OCI-LY3 (cell line): ENCODE measurements around the gene PDK2.

Experiments used
- H2AFZ ChIP-seq: fragments of 200-600, 300-600 bp; shearing (Covaris generic); 2 replicates; pipeline ENCODE4 v1.6.0; 2014; ENCODE audit warnings: antibody characterized with exemption, low read depth, low read length
- H3K27ac ChIP-seq: fragments of 200-600, 300-600 bp; sonication (generic); 2 replicates; pipeline ENCODE4 v1.5.1; 2014; ENCODE audit warnings: mild to moderate bottlenecking, low read length, moderate library complexity, mixed read lengths
- H3K27me3 ChIP-seq: fragments of 200-600, 300-600 bp; sonication (generic); 2 replicates; pipeline ENCODE4 v1.6.1; 2014; ENCODE audit warnings: low read depth, low read length, mixed read lengths
- H3K36me3 ChIP-seq: fragments of 200-600, 300-600 bp; sonication (generic); replicated peaks from 2 replicates; pipeline ENCODE3; 2014; ENCODE audit warnings: low read depth, low read length, mixed read lengths
- H3K4me1 ChIP-seq: fragments of 300-600, 200-600 bp; sonication (generic); 2 replicates; pipeline ENCODE4 v1.6.1; 2014; ENCODE audit warnings: low read length, mixed read lengths
- H3K4me2 ChIP-seq: fragments of 200-600, 300-600 bp; sonication (generic); 2 replicates; pipeline ENCODE4 v1.6.1; 2014; ENCODE audit warnings: low read length, mixed read lengths
- H3K4me3 ChIP-seq: fragments of 300-600, 200-600 bp; sonication (generic); 2 replicates; pipeline ENCODE4 v1.5.1; 2014; ENCODE audit warnings: antibody characterized with exemption, mild to moderate bottlenecking, low read length, moderate library complexity
- H3K79me2 ChIP-seq: fragments of 300-600, 200-600 bp; shearing (Covaris generic); 2 replicates; pipeline ENCODE4 v1.6.1; 2014; ENCODE audit warnings: mild to moderate bottlenecking, low read length, mixed read lengths
- H3K9ac ChIP-seq: fragments of 300-600, 200-600 bp; shearing (Covaris generic); 2 replicates; pipeline ENCODE4 v1.6.0; 2014; ENCODE audit warnings: mild to moderate bottlenecking, low read length, moderate library complexity
- H3K9me3 ChIP-seq: fragments of 200-600, 300-600 bp; shearing (Covaris generic); 2 replicates; pipeline ENCODE4 v1.6.1; 2014; ENCODE audit warnings: low read length, mixed read lengths; ENCODE audit not compliant: insufficient read depth
- H4K20me1 ChIP-seq: fragments of 200-600, 300-600 bp; sonication (generic); 2 replicates; pipeline ENCODE4 v1.6.1; 2016; ENCODE audit warnings: low read length, mixed read lengths; ENCODE audit not compliant: insufficient read depth
- EZH2phosphoT487 ChIP-seq: fragments of 200-600 bp; shearing (Covaris generic); IDR thresholded peaks from 2 replicates; pipeline ENCODE4 v1.6.1; 2018; ENCODE audit warnings: antibody characterized with exemption, mixed run types, low read depth
- TF ChIP-seq, protein P1 (sequence below): fragments of 200-600, 300-600 bp; sonication (generic); IDR thresholded peaks from 2 replicates; pipeline ENCODE4 v1.5.1; 2014; ENCODE audit warnings: antibody characterized with exemption, low read length, low read depth

Gene PDK2

DNA sequence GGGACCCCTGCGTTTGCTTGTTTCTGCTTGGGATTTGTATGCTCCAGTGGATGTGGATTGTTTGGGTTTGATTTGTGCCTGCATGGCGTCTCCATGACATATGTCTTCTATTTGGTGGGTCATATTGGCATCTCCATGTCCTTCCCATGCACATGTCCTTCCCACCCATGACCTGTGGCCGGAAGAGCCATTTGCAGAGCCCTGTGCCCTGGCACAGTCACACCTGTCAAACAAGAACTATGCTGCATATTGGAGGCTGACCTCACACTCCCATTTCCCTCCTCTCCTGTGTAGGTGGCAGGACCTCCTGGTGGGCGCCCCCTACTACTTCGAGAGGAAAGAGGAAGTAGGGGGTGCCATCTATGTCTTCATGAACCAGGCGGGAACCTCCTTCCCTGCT, 23.5 kb upstream of the PDK2 start:
- TF ChIP-seq, protein P1, sequence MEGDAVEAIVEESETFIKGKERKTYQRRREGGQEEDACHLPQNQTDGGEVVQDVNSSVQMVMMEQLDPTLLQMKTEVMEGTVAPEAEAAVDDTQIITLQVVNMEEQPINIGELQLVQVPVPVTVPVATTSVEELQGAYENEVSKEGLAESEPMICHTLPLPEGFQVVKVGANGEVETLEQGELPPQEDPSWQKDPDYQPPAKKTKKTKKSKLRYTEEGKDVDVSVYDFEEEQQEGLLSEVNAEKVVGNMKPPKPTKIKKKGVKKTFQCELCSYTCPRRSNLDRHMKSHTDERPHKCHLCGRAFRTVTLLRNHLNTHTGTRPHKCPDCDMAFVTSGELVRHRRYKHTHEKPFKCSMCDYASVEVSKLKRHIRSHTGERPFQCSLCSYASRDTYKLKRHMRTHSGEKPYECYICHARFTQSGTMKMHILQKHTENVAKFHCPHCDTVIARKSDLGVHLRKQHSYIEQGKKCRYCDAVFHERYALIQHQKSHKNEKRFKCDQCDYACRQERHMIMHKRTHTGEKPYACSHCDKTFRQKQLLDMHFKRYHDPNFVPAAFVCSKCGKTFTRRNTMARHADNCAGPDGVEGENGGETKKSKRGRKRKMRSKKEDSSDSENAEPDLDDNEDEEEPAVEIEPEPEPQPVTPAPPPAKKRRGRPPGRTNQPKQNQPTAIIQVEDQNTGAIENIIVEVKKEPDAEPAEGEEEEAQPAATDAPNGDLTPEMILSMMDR, result no peak
- TF ChIP-seq EZH2phosphoT487, result no peak
- Histone ChIP-seq H3K4me3 (no peak overlapping the region), H3K36me3 (peaks cover 5% of the 10 kb centered on the region), H3K27me3 (no peaks in the 10 kb centered on the region), H4K20me1 (no peaks in the 10 kb centered on the region), H3K27ac (no peak overlapping the region), H3K9ac (no peak overlapping the region), H3K9me3 (no peaks in the 10 kb centered on the region), H3K4me1 (no peaks in the 10 kb centered on the region), H3K4me2 (no peak overlapping the region), H2AFZ (no peak overlapping the region), H3K79me2 (no peaks in the 10 kb centered on the region)

DNA sequence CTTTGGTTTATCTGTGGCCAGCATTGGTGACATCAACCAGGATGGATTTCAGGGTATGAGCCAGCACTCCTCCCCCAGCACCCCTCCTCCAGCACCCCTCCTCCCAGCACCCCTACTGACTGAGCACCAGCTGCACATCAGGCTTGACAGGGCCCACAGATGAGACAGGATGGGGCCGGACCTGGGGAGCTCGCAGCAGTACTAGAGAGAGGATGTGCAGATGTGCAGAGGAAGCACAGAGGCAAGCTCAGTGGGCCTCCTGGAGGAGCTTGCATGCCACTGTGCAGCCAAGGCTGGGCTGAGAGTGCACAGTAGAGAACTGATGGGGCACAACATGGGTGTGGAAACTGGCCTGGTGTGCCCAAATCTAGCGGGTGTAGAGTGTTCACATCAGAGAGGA, 23.0 kb upstream of the PDK2 start:
- Histone ChIP-seq H2AFZ (no peak overlapping the region), H3K79me2 (no peaks in the 10 kb centered on the region), H3K4me3 (no peak overlapping the region), H4K20me1 (no peaks in the 10 kb centered on the region), H3K4me1 (no peaks in the 10 kb centered on the region), H3K4me2 (no peak overlapping the region), H3K9ac (no peak overlapping the region), H3K27ac (no peak overlapping the region), H3K36me3 (peaks cover 5% of the 10 kb centered on the region), H3K27me3 (no peaks in the 10 kb centered on the region), H3K9me3 (no peaks in the 10 kb centered on the region)
- TF ChIP-seq, protein P1, result no peak
- no peak for TF ChIP-seq EZH2phosphoT487

DNA sequence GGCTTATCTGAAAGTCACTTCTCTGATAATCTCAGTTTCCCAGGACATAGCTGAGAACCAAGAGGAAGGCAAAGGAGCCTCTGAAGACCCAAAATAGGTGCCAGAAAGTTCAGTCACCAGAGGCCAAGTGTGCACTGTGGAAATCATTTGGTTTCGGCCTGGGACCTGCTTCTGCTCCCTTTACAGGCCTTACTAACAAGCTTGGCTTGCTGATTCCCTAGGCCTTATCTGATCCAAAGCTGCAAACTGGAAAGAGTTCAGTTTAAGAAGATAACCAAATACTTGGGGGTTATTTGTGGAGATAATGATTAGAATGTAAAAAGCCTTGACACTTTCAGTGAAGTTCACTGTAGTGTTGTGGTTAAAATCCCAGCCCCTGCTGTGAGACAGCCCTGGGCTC, 22.2 kb upstream of the PDK2 start:
- no peaks in the 10 kb centered on the region for H3K9me3 ChIP-seq
- no peak overlapping the region for H3K27ac ChIP-seq
- no peaks in the 10 kb centered on the region for H3K4me1 ChIP-seq
- H3K4me3 ChIP-seq, result no peak overlapping the region
- H3K9ac ChIP-seq, result no peak overlapping the region
- no peak overlapping the region for H3K4me2 ChIP-seq
- H3K36me3 ChIP-seq, result peaks cover 5% of the 10 kb centered on the region
- no peaks in the 10 kb centered on the region for H4K20me1 ChIP-seq
- H3K27me3 ChIP-seq, result no peaks in the 10 kb centered on the region
- no peak overlapping the region for H2AFZ ChIP-seq
- TF ChIP-seq, protein P1, result no peak
- TF ChIP-seq EZH2phosphoT487, result no peak
- H3K79me2 ChIP-seq, result no peaks in the 10 kb centered on the region

DNA sequence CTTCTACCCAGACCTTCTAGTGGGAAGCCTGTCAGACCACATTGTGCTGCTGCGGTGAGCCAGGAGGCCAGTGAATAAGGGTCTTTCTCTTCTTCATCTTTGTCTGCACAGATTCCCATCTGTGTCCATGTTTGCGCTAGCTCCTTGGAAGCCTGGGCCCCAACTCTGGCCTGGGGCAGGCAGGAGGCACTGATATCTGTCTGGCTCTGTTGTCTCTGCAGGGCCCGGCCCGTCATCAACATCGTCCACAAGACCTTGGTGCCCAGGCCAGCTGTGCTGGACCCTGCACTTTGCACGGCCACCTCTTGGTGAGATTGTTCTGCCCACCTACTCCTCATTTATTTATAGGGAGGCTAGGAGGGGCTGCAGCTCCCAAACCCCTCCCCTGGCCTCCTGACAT, 20.9 kb upstream of the PDK2 start:
- Histone ChIP-seq H4K20me1 (no peaks in the 10 kb centered on the region), H3K4me3 (no peak overlapping the region), H3K4me1 (no peaks in the 10 kb centered on the region), H3K79me2 (no peaks in the 10 kb centered on the region), H3K9ac (no peak overlapping the region), H3K4me2 (no peak overlapping the region), H3K9me3 (no peaks in the 10 kb centered on the region), H3K27ac (no peak overlapping the region), H3K27me3 (no peaks in the 10 kb centered on the region), H3K36me3 (peaks cover 5% of the 10 kb centered on the region), H2AFZ (no peak overlapping the region)
- TF ChIP-seq EZH2phosphoT487, result no peak
- TF ChIP-seq, protein P1, result no peak
